K562 treated with DMSO at 1 percent for 24 hours (cell line): ENCODE data around the gene LNX1. TPM values are rescaled to one million over a fixed set of nuclear protein-coding genes. Genes with fewer than 3 reads are reported as not detected.

ENCODE experiments used
- total RNA-seq: library from RNA; unstranded; fragments of 300-600 nt; gene quantifications from 2 replicates; pipeline ENCODE4 v1.2.3, GENCODE V29; 2022; ENCODE audit warnings: low read depth; ENCODE audit not compliant: insufficient read depth

Gene LNX1
- total RNA-seq = 4.5 TPM in 2 replicates

GRCh38 chr4:53591372-53591892 lies at the start of gene LNX1:
Gene LNX1 (minus strand): TSS chr4:53591486. CDS start chr4:53574002, 17,484 bp downstream.

Other genes with a start within 250 kb of the LNX1 start
- gene SCFD2, start 225.4 kb downstream of the LNX1 start, total RNA-seq = 10.0 and 11.1 TPM in 2 replicates
- gene FIP1L1, start 213.8 kb downstream of the LNX1 start, total RNA-seq = 52.0 and 67.6 TPM in 2 replicates